Activated CD4-positive, alpha-beta T cell treated with anti-CD3 and anti-CD28 coated beads, Interleukin-10, Interleukin-2, amounts not matched to agents 100 ng/mL and 50 ng/mL, durations not matched to agents 16 hours and 8 hours (primary cell): Measurements from ENCODE around the gene ALDH1L1.

ENCODE experiments used
- DNase-seq: peaks from one replicate; pipeline ENCODE4 v3.0.0-alpha.2; 2020

The ALDH1L1 gene

DNA sequence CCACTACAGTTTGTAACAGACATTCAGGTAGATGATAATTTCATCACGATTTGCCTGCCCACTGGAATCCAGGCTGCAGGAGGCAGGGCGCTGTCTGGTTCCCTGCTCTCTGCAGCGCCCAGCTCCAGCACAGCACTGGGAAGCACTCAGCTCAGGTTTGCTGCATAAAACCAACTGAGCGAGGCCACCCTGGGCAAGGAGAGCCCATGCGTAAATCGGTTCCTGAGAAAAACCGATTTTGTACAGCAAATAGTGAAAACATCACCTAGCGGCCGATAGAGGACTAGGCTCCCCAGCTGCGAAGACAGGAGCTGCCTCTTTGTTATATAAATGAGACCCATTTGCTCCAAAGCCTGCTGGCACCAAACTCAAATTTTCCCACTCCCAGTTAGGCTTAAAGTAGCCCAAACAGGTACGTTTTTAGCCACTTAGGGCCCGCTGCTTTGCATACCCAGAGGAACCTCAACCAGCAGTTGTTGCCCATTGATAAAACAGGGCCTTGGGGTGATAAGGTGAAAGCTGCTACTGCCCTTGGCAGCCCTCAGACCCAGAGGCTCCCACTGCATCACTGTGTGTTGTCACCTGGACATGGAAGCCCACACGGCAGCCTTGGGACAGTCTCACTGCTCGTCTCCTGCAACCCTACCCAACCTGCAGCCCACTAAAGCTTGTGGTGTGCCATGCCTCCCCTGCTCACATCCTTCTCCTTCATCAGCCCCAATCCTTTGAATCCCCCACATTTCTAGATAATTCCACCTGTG lies 47.5 kb downstream of the ALDH1L1 start:
- no peak for DNase-seq

DNA sequence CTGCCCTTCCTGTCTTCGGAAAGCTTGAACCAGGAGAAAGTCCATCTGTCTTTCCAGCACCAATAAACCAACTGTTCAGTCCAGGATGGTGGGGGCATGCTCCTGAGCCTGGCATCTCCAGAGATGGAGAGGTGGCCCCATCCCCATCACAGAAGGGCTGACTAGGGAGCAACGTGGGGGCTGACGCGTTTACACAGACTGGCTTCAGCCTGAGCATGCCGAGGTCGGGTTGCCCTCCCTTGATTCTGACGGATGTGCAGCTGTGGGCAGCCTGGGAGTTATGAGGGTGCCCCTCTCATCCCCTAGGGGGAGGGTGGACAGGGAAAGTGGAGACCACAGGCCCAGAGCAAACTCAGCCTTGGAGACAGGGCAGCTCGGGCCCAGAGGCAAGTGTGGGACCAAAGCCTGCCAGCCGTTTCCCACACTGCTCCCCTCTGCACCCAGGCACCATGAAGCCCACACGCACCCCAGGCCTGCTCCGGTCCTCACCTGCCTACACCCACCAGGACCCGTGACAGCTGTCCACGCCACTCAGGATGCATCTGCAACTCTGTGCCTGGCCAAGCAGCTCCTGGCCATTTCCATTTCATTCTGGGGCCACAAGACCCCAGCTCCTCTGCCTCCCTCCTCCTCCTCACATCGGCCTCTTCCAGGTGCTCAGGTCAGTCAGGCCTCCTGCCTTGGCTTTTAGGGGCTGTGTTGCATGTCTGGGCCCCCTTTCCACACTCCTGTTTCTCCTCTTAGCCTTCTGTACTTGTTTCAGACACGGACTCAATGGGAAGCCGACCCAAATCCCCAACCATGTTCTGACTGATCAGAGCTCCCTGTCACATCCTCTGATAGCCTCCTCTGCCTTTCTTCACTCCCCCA lies 48.3 kb downstream of the ALDH1L1 start:
- DNase-seq, result no peak

DNA sequence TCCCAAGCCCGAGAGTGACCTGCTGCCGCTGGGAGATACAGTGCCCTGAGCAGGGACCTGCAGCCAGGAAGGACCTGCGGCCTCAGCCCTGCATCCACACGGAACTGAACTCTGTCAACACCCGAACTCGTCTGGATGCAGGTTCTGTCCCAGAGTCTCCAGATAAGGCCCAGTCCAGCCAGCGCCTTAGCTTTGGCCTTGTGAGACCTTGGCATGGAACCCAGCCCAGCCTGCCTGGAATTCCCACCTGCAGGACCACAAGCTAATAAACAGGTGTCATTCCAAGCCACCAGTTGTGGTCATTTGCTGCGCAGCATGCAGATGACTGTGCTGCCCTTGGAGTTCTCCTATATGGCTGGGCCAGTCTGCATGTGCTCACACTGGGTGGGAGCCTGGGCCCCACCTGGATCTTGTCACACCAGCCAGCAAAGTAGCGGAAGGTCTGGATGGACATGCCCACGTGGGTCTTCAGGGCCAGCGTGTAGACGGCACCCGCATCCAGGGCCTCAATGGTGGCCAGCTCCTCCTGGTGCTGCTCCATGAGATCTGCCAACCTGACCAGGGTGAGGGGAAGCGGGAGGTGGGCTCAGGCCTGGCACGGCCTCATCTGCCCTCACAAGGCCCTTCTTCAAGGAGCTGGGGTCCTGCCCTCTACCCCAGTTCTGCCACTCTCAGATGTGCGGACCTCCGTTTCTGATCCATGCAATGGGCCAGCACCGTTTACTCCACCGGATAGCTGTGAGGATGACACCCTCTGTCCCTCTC lies 49.2 kb downstream of the ALDH1L1 start:
- DNase-seq, result no peak

DNA sequence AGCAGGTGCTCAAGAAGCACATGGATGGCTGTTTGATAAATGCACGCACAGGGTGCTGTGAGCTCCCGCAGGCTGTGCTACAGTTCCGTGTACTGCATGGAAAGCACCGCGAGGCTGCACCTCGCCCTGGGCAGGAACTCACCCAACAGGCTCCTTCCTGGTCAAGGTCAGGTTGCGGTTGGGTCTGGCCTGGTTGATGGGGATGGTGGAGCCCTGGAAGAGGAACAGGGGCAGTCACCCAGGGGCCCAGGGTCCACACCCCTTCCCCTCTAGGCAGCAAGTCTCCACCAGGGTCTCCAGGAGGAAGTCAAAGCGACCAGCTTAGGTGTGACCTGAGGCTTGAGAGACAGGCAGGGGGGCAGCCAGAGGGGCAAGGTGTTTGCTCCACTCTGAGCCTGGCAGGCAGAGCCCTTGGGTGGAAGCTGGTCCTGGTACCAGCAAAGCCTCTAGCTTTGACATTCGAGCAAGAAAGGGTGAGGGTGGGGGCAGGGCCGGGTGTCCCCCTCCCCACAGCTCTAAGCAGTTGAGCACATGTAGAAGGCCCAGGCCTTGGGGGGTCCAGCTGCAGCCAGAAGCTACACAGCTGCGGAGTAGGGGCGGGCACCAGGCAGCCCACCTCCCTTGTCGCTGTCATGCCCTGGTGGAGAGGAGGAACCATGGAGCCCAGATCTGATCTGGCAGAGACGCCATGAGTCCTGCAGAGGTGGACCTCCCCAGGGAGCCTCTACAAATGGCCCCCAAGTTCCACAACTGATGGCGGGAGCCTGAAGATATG lies 50.1 kb downstream of the ALDH1L1 start:
- no peak for DNase-seq

DNA sequence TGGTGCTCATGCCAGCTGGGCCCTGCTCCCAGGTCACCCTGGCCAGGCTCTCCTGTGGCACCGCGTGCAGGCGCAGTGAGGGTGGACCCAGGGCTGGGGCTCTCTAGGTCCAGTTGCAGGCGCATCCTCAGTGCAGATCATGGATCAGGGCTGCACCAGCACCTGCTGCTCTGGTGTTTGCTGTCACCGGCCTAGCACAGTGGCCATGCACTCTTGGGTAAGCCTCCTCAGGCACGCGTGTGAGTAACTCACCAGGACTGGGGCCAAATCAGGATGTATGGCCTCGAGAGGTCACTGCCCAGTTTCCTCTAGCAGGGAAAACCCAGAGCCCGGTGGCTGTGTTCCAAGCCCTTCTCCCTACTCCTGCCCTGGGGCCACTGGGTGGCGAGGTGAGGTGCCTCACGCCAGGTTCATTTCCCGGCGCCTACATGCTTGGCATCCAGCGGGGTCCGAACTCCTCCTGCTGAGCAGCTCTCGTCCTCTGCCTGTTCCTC lies 50.9 kb downstream of the ALDH1L1 start:
- DNase-seq, result no peak

DNA sequence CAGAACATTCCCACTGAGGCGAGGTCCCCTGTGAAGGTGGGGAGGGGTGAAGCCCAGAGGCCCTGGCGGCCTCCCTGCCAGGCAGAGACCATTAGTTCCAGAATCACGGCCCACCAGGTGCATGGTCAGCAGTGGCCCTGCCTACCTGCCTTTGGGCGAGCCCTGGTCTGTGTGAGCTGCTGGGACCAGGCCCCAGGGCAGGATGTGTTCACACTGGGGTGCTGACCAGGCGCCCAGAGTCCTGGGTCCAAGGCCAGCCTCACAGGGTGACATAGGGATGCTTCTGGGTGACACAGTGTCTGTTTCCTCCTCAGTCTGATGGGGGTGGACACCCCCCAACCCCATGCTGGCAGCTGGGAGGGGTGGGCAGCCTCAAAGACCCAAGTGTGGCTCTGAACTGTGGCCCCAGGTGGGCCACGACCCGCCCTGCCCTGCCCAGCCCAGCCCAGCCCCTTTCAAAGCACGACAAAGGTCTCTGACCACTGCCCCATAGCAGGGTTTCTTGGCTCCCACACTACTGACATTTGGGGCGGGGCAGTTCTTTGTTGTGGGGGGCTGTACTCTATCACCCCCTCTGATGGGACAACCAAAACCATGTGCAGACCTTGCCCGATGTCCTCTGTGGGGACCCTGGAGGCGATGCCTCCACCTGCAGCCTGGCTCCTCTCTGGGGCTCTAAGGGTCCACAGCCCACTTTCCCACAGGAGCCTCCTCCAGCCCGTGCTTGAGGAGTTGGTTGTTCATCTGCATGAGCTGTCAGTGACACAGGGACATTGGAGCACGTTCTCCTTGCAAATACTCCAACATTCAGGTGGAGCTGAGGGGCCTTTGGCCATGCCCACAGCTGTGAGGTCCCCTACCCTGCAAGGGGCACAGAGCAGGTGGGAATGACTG lies 51.6 kb downstream of the ALDH1L1 start:
- DNase-seq, result no peak

DNA sequence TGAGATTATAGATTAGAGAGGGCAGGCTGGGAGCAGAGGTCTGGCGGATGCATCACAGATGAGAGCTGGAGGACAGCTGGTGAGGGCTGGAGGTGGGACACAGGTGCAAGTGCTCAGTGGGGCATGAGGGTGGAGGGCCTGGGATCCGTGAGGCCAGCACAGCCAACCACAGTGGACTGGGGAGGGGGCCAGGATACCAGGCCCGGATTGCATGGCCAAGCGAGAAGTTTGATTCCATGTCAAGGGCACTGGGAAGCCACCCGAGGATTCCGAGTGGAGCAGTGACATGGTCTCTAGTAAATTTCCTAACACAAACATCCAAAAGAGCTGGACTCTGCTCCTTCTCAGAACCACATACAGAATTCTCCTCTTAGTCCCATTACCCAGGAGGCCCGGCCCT lies 52.5 kb downstream of the ALDH1L1 start:
- no peak for DNase-seq

DNA sequence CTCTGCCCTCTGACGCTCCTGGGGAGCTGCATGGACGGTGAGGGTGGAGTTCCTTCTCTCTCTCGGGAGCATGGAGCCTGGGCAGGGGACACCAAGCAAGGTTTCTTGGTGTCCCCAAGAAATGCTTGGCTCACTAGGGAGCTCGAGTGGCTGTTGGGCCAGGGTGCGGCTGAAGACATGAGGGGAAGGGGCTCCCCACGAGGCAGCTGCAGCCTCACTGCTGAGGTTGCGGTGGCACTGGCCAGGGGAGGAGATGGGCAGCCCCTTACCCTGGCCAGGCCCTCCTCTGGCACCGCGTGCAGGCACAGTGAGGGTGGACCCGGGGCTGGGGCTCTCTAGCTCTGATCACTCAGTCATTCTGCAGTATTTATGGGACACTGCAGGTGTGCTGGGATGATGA lies 52.9 kb downstream of the ALDH1L1 start:
- DNase-seq, result no peak

DNA sequence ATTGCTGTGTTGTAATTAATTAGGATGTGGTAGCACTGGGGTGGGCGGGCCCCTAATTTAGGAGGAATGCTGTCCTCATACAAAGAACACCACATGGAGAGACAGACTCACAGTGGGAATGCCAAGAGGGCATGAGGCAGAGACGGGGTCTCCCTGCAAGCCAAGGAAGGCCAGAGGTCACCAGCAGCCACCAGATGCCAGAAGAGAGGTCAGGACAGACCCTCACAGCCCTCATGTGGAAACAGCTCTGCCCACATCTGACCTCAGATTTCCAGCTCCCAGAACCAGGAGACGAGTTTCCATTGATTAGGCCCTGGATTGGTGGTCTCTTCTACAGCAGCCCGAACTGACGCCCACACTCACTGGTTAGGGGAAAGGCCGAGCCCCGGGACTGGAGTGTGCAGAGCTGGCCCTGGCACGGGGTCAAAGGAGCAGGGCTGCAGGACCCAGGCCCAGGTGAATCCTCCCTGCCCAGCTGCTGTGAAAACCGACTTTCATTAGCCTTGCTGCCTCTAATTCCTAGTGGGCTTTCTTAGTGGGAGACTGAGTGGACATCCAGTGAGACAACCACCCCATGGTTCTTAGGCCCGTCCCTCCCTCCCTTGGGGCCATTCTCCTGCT lies 53.5 kb downstream of the ALDH1L1 start:
- DNase-seq, result no peak

DNA sequence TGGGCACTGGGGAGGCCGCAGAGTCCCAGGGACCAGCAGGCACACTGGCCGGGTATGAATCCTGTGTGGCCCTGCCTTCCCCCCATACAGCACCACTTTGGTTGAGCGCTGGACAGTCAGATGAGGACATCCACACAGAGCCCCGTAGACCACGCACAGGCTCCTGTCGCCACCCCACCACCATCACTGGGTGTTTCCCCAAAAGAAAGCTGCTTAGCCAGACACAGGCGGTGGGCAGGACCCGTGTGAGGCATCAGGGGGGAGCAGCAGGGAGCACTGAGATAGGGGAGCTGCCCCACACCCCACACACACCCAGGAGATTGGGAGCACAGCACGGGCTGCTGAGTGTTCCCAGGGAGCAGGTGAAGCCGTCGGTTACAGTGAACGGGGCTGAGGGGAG lies 54.1 kb downstream of the ALDH1L1 start:
- DNase-seq, result no peak

DNA sequence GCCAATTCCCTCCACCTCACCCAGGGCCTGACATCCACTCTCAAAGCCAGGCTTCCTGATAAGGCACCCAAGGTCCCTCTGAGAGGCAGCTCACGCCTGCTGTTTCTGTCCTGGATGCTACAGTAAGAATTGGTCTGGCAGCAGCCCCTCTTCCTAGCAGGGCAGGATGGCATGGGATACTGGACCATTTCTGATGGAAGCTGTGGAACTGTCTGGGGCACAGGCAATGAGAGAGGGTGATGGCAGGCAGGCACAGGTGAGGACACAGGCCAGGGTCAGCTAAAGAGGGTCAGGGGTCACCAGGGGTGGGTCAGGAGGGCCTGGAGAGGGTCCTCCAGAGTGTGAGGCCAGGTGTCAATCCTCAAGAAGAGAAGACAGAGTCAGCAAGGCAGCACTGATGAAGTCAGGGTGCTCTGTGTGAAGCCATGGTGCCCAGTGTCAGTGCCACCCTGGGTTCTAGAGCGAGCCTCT lies 54.6 kb downstream of the ALDH1L1 start:
- DNase-seq, result no peak

DNA sequence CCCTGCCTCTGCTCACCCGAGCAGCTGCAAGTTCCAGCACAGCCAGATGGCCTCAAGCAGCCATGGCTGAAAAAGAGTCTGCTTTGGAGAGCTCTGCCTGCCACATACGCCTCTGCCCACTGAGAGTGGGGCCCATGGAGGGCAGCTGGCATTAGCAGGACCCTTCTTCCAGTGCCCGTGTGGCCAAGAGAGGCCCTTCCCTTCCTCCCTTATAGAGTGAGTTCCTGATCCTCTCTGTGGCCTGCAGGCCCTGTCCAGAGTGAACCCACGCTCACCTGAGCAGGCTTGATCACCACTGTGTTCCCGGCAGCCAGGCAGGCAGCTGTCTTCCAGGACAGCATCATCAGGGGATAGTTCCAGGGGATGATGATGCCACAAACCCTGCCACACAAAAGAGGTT lies 55.0 kb downstream of the ALDH1L1 start:
- no peak for DNase-seq

DNA sequence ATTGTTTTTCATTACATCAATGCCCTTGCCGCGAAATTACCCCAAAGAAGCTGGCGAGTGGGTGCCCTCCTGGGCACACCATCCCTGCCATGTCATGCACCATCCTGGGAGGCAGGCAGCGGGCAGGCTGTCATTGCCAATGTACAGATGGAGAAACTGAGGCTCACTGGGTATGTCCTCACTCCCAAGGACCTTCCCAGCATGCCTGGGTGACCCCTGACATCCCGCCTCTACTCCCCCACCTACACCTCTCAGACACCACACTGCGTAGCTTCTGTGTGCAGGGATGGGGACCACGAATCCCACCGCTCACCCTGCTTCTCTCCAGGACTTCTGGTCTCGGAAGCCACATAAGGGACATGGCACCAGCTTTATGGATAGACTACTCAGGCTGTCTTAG lies 55.5 kb downstream of the ALDH1L1 start:
- DNase-seq, result no peak

DNA sequence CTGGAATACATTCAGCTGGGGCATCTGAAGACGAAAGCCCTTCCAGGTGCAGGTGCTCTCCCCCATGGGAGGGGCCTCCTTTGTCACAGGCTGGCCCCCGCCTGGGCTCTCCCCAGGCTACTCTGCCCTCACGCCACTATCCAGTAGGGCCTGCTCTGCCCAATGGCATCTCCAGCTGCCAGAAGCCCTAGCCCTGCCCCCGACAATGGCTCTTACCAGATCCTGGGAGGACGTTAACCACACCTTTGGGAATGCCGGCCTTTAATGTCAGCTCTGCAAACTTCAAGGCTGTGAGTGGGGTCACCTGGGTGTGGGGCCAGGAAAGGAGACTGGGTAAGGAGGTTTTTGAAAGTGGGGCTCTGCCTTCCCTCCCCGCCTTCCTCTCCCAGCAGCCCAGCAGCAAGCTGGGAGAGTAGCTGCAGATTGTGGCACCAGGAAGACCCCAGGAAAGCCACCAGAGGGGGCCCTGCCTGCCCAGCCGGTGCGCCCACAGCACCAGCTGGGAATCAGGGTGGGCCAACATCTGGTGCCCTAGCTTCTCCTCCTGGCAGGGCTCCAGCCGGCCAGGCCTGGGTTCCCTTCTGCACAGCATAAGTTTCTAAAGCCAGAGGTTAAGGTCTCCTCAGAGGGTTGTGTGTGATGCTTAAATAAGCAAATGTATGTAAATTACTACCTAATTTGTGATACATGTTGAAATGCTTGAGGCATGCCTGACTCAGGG lies 56.1 kb downstream of the ALDH1L1 start:
- DNase-seq, result no peak

DNA sequence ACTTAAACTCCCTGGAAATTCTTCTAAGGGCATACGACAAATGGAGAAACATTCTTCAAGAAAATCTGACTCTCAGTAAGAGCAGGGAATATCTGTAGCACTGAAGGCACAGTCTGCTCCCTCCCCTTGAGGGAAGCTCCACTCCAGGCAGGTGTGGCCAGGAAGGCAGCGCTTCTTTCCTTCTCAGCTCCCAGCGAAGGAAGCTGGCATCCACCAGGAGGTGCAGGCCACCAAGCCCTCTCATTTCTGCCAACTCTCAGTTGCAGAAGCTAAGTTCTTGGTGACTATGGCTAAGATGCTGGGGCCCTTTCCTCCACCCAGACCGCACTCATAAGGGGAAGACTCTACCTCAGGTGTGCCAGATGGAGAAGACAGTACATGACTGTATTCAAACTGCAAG lies 58.8 kb downstream of the ALDH1L1 start:
- DNase-seq, result no peak

DNA sequence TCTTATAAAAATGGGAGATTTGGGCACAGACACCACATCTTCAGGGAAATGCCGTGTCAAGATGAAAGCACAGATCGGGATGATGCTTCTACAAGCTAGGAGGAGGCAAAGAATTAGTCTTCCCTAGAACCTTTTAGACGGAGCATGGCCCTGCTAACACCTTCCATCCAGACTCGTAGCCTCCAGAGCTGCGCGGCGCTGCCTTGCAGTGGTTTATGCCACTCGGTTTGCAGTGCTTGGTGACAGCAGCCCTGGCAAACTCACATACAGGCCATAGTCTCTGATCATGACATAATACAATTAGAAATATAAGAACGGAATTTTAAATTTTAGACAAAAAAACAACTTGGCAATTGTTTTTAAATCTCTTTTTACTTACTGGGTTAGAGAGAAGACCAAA lies 59.3 kb downstream of the ALDH1L1 start:
- no peak for DNase-seq

DNA sequence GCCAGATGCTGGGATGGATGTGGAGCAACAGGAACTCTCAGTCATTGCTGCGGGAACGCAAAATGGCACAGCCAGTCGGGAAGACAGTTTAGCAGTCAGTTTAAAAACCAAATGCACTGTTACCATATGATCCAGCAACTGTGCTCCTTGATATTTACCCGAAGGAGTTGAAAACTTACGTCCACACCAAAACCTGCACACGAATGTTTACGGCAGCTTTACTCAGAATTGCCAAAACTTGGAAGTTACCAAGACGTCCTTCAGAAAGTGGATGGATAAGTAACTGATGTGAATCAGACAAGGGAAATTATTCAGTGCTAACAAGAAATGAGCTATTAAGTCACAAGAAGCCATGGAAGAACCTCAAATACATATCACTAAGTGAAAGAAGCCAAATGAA lies 60.4 kb downstream of the ALDH1L1 start:
- DNase-seq, result no peak

DNA sequence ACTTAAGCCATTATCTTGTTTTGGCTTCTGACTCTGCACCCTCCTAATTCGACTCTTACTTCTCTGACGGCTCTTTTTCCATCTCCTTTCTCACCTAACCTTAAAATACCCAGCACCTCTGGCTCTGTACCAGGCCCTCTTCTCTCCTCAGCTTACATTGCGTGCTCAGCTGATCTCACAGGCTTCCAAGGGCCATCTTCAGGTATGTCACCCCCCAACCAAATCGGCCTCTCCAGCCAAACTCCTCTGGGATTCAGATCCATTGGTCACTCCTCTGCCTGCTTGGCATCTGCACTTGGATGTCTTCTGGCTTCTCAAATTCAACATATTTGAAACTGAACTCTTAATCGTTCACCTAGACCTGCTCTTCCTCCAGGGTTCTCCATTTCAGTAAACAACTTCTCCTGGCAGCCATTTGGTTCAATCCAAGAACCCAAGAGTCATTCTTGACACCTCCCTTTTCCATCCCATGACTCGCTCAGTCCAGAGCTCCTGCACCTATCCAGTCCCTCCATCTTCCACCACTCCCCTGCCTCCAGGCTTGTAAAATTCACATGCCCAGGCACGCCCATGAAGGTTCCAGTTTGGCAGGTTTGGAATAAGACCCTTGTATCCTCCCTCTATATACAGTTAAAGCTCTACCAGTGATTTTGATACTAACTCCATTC lies 61.2 kb downstream of the ALDH1L1 start:
- DNase-seq, result no peak

DNA sequence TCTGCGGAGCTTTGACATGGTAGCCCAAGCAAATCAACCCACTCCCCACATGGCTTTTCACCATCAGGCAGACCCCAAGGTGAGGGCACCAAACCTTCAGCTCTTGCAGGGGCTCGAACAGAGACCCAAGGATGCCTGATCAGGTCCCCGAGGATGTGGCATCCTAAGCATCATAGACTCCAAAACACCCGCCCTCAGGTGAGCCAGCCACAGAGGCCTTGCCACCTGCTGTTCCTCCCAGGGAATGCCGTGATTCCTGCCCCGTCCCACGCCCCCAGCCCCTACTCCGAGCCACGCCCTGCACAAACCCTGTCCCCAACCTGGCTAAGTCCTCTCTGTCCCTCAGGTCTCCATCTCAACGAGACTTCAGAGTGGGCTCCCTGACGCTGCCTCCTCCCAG lies 61.8 kb downstream of the ALDH1L1 start:
- DNase-seq, result no peak

DNA sequence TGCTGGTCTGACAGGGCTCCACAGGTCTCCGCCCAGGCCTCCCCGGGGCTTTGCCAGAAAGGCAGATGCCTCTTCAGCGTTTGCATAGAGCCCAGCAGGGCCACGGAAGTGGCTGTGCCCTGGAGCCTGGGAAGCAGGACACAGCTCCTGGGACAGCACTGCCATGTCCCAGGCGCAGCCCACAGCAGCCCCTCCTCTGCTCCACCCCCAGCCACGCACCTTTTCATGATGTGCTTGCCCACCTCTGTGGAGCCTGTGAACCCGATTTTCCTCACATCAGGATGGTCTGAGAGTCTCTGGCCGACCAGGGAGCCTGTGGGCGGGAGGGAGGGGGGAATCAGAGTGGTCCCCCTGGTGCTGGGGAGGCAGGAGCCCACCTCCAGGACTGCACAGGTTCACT lies 62.6 kb downstream of the ALDH1L1 start:
- DNase-seq, result no peak
